Astrocyte of the cerebellum (primary cell): ENCODE results near the gene FARS2.

Experiments used
- DNase-seq: peaks from one replicate; pipeline ENCODE4 v3.0.0-alpha.2; 2011; ENCODE audit warnings: low read depth
- H3K4me3 ChIP-seq: 2 replicates; pipeline ENCODE4 v1.5.1; 2011; ENCODE audit warnings: mild to moderate bottlenecking, low read depth, low read length, moderate library complexity
- CTCF ChIP-seq: IDR thresholded peaks from 2 replicates; pipeline ENCODE4 v1.5.1; 2012; ENCODE audit warnings: low read length, low read depth, moderate library complexity, mild to moderate bottlenecking; ENCODE audit errors: missing control alignments
- in situ Hi-C: cut with HindIII; loops from 2 replicates; pipeline ENCODE4 v1.10.0; 2017; ENCODE audit warnings: low sequenced_read_pairs

FARS2 gene

GRCh38 chr6:5234874-5235273 is 26.4 kb upstream of the FARS2 start:
- TF ChIP-seq CTCF: no peak
- in situ Hi-C loops: no loop called here
- H3K4me3 ChIP-seq: no peak overlapping the region
- DNase-seq: no peak

- DNase-seq: no peak
- TF ChIP-seq CTCF: no peak
- in situ Hi-C loops: no loop called here
- no peak overlapping the region for H3K4me3 ChIP-seq
Measured at GRCh38 chr6:5235830-5236229, 25.5 kb upstream of the FARS2 start.

GRCh38 chr6:5237805-5238204 is 23.5 kb upstream of the FARS2 start:
- H3K4me3 ChIP-seq: no peak overlapping the region
- in situ Hi-C loops: no loop called here
- TF ChIP-seq CTCF: no peak
- DNase-seq: no peak

- TF ChIP-seq CTCF: no peak
- in situ Hi-C loops: no loop called here
- no peak overlapping the region for H3K4me3 ChIP-seq
- DNase-seq: no peak
Measured at GRCh38 chr6:5238336-5238735, 23.0 kb upstream of the FARS2 start.

GRCh38 chr6:5241252-5241651 is 20.1 kb upstream of the FARS2 start:
- H3K4me3 ChIP-seq: no peak overlapping the region
- in situ Hi-C loops: no loop called here
- DNase-seq: no peak
- TF ChIP-seq CTCF: no peak

GRCh38 chr6:5243069-5243468 is 18.2 kb upstream of the FARS2 start:
- in situ Hi-C loops: no loop called here
- DNase-seq: no peak
- no peak overlapping the region for H3K4me3 ChIP-seq
- TF ChIP-seq CTCF: no peak
